ENCODE results near the gene SDK1. TPM values are rescaled to one million over a fixed set of nuclear protein-coding genes. Genes with fewer than 3 reads are reported as not detected.

The SDK1 gene
- total RNA-seq, 1 donor from 2014 or later, result 0.34 TPM

- DNase-seq, result no peak
Measured at GRCh38 chr7:3333861-3334260, 32.8 kb downstream of the SDK1 start.

DNA sequence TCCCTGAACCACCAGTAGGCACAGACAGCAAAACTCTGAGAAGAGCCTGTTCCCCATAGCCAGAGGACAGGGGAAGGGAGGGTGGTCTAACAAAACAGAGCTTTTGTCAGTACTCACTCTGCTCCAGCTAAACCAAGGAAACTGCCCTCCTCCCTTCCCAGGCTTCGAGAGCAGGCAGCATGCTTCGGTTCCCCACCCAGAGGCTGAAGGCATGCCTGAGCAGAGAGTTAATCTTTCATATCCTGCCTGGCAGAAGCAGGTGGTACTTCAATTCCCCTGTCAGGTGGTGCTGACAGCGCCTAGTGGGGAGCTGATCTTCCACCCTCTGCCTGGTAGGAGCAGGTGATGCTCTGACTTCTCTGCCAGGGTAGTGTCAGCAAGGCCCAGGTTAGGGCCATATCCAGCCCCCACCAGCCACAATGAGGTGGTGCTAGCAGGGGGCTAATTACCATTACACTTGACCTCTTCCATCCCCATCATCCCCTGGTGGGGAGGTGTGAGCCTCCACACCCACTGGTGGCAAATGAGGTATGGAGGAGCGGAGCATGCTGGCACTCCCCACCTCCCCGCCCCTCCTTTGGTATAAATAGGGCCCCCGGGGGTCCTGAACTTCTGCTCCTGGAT, 35.1 kb downstream of the SDK1 start:
- DNase-seq, result no peak

DNA sequence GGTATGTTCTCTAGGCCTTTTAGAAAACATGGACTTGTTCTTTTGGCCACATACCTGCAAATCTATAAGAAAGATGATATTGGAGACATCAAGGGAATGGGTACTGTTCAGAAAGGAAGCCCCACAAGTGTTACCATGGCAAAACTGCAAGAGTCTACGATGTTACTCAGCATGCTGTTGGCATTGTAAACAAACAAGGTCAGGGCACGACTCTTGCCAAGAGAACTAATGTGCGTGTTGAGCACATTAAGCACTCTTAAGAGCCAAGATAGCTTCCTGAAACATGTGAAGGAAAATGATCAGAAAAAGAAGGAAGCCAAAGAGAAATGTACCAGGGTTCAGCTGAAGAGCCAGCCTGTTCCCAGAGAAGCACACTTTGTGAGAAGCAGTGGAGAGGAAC, 37.1 kb downstream of the SDK1 start:
- no peak for DNase-seq

GRCh38 chr7:3345699-3346481, 44.8 kb downstream of the SDK1 start:
- no peak for DNase-seq

DNA sequence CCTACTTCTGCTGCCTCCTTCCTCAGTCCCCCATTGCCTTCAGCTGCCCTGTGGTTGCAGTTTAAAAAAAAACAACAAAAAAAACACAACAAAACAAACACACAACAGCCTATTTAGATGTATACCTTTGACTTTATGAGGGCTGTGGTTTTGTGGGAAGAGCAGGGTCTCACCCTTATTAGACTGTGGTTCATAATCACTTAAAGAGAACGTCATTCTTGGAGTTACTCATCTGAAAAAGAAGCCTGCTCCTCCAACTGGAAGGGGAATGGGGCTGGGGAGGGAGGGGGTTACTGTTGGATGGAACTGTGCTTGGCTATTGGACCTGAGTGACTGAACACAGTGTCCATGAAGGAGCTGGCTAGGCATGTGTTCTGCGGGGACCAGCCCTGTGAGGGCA, 48.1 kb downstream of the SDK1 start:
- DNase-seq, result no peak

GRCh38 chr7:3356173-3356572, 55.1 kb downstream of the SDK1 start:
- no peak for DNase-seq

GRCh38 chr7:3358991-3359390, 57.9 kb downstream of the SDK1 start:
- no peak for DNase-seq

- no peak for DNase-seq
Measured at GRCh38 chr7:3367261-3367660, 66.2 kb downstream of the SDK1 start.

DNA sequence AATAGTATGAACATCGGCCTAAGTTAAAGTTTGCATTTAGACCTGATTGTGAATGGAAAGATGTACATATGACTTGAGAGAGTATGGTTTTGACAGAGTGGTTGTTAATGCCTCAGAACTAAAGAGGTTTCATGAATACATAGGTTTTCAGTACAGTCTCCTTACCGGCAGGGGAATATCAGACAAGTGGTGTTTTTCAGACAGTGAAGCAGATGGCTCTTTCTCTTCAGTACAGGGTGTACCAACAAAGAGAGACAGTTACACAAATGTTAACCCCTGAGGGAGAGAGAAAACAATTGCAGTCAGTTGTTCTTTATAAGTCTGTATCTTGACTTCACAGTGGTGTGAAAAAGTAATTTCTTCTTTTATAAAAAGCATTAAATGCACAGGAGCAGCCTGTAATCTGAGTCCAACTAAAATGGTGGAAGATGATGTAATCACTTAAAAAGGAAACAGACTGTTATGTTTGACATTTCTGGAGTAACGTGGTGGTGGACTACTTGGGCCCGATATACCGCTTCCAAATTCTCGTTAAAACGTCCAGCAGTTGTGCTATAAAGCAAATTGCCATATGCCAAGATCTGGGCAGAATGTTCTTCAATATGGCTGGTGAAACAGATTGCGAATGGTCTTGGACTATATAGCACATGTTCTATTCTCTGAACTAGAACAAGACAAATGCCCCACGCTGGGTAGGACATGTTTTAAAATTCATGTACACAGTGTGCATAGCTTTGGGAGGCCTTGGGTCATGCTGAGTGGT, 69.2 kb downstream of the SDK1 start:
- no peak for DNase-seq

DNA sequence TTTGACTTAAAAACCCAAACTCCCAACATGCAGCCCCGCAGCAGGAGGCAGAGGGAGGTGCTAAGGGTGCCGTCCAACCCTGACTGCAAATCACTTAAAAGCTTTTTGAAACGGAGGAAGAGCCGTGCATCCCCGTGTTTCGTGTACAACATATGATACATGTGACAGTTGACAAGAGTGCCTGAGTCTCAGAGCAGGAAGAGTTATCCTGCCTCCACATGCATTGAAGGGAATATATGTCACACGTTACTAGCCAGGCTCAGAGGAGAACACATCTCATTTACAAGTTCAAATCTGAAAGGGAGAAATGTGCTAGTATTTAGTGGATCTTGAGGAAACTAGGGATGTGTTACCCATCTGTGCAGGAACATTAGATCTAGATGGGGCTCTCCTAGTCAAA, 69.9 kb downstream of the SDK1 start:
- no peak for DNase-seq

GRCh38 chr7:3371601-3372000, 70.5 kb downstream of the SDK1 start:
- no peak for DNase-seq

DNA sequence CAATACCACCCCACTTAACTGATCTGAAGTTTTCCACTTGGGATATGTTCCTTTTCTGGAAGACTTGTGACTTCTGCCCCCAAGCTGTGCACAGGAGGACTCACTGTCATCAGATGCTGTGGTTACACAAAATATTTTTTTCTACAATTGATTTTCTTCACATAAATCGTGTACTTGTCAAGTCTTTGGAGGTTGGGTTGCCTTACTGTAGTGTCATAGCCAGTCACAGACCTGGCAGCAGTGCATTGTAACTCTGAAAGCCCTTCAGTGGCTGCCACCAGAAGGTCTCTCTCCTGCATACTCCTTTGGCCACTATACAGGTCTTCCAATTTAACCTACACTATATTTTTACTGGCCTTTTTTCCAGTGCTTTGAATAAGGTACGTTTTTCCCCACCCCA, 73.2 kb downstream of the SDK1 start:
- DNase-seq, result no peak

- DNase-seq, result no peak
Measured at GRCh38 chr7:3378390-3379150, 77.5 kb downstream of the SDK1 start.

GRCh38 chr7:3380034-3380433, 79.0 kb downstream of the SDK1 start:
- no peak for DNase-seq

- DNase-seq, result no peak
Measured at GRCh38 chr7:3380886-3381685, 80.0 kb downstream of the SDK1 start.

DNA sequence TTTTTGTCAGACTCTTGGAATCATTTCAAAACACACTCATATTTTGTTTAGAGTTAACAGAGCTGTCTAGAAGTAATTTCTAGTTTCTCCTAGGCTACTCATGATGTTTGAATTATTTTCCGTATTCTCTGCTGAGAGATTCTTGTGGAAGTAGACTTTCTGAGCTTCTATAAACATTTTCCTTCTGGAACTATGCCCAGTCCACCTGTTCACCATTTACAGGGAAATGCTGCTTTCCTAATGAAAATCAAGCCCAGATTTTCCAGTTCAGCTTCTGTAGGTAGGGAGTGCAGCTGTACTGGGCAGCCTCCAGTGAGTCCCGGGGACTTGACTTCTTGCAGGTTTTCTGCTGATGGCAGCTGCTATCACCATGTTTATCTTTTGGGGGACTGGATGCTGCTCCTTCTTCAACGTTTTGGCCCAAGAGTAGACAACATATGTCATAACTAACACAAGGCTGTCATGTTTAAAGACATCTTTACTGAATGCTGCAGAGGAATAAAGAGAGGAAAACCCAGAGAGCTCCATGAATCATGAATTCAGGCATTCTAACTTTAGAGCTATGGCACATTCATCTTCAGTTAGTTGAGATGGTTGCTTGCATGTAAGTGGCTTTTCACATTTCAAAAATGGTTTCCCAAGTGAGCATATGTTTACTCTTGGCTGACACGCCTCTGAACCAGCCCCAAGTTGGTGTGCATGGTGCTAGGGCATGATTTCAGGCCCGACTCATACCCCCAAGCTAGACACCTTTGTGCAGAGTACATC, 85.6 kb downstream of the SDK1 start:
- DNase-seq, result no peak

DNA sequence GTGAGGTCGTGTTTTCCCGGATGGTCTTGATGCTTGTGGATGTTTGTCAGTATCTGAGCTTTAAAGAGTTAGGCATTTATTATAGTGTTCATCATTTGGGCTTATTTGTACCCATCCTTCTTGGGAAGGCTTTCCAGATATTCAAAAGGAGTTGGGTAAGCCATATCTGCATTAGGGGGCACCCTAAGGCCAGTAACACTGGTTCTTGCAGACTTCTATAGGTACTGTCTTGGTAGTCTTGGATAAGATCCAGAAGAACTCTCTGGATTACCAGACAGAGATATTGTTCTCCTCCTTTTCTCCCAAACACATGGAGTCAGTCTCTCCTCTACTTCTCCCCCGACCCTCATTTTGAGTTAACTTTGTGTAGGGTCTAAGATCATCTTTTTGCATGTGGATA, 92.8 kb downstream of the SDK1 start:
- peak; percentile 10 for DNase-seq

GRCh38 chr7:3397324-3397723, 96.3 kb downstream of the SDK1 start:
- DNase-seq, result no peak

- DNase-seq, result peak; percentile 46
Measured at GRCh38 chr7:3399858-3400257, 98.8 kb downstream of the SDK1 start.

GRCh38 chr7:3404501-3404900, 103.4 kb downstream of the SDK1 start:
- peak; percentile 18 for DNase-seq

Data from dermis blood vessel endothelial cell (primary cell).